ENCODE results near the gene RANBP3.

GRCh38 chr19:5968431-5969373 lies 9.2 kb downstream of the RANBP3 start:
- TF ChIP-seq CTCF (IDR thresholded peaks at IDR 0.05; ENCODE audit: control extremely low read depth in 1 of 3, insufficient read depth in 1 of 3, low read depth in 1 of 3, low read length in 3 of 3): no peak
- TF ChIP-seq EGR1 (IDR thresholded peaks at IDR 0.05; ENCODE audit: borderline replicate concordance, low read depth, low read length): no peak
- no peak for TF ChIP-seq GABPA (IDR thresholded peaks at IDR 0.05; ENCODE audit: borderline replicate concordance, insufficient read depth, low read length)

All from H1 (cell line).